LNCaP clone FGC (cell line): ENCODE data around the gene STAB2.

ENCODE experiments used
- DNase-seq: peaks from one replicate; pipeline ENCODE4 v3.0.0-alpha.2; 2011; ENCODE audit warnings: low read depth
- H3K4me3 ChIP-seq: 2 replicates; pipeline ENCODE4 v1.5.1; 2011; ENCODE audit warnings: mild to moderate bottlenecking, low read depth, low read length, control low read depth
- CTCF ChIP-seq: IDR thresholded peaks from 2 replicates; pipeline ENCODE4 v1.5.1; 2012; ENCODE audit warnings: mild to moderate bottlenecking; ENCODE audit not compliant: control insufficient read depth, insufficient read depth; ENCODE audit errors: extremely low read depth

STAB2 gene

GRCh38 chr12:103798586-103798985 lies 211.5 kb downstream of the STAB2 start:
- H3K4me3 ChIP-seq = no peak overlapping the region
- DNase-seq = no peak
- TF ChIP-seq CTCF = no peak

DNA sequence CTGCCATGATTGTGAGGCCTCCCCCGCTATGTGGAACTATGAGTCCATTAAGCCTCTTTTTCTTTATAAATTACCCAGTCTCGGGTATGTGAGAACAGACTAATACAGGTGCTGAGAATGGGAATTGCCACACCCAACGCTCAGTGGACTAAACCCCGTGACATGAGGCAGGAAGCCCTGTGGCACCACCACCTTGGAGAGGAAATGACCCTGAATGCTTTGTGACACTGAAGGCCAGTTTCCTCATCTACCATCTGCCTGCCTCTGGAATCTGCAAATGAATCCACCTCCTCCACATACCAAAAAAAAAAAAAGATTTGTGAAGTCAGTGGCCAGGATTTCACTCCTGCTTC lies 212.4 kb downstream of the STAB2 start:
- no peak for DNase-seq
- no peak for TF ChIP-seq CTCF
- H3K4me3 ChIP-seq = no peak overlapping the region

- no peak for DNase-seq
- H3K4me3 ChIP-seq = no peak overlapping the region
- TF ChIP-seq CTCF = no peak
Measured at GRCh38 chr12:103799857-103800771, 213.0 kb downstream of the STAB2 start.

DNA sequence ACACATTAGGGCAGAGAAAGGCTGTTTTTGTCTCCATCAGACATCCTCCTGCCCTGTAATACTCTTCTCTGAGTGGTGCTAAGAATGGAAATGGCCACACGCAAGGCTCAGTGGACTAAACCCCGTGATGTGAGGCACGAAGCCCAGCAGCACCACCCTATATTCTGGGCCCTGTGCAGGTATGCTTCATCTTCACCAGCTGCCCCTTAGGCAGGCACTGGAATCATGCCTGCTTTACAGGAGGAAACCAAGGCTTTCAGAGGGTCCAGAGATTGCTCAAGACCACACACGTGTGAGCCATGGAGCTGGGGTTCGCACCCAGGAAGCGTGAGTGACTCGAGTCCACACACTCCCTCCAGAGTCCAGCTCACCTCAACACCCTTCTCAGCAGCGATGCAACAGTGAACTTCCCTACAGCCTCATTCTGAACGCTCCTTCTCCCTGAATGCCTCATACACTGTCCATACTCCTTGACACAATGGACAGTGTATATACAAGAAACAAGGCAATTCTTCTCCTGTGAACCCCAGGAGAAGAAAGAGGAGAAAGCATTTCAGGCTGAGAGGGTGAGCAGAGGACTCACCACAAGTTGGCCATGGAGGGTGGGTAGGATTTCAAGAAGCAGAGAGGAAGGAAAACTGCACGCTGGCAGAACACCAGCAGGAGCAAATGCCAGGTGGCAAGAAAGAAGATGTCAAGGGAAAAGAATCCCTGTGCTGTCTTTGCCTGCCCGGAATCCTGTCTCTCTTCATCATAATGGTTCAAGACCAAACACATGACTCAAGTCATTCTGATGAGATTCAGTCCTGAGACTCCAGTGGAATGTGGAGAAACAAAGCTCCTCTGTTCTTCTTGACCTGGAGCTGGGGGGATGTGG lies 214.9 kb downstream of the STAB2 start:
- no peak for TF ChIP-seq CTCF
- H3K4me3 ChIP-seq = no peak overlapping the region
- no peak for DNase-seq

GRCh38 chr12:103802586-103802886 lies 215.5 kb downstream of the STAB2 start:
- TF ChIP-seq CTCF = no peak
- DNase-seq = no peak
- H3K4me3 ChIP-seq = no peak overlapping the region

DNA sequence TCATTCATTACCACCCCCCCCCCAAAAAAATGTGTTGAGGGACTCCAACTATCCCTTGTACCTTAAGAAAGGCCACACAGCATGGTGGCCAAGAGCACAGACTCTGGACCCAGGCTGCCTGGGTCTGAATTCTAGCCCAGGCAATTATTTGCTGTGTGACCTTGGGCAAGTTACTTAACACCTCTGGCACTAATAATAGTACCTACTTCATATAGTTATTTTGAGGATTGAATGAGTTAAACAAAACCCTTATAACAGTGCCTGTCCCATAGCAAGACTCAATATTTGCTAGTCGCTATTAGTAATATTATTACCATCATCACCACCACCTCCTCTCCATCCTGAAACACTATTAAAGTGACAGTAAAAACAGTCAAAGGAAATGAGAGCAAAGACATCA lies 216.8 kb downstream of the STAB2 start:
- DNase-seq = no peak
- TF ChIP-seq CTCF = no peak
- H3K4me3 ChIP-seq = no peak overlapping the region
